K562 (cell line): Measurements from ENCODE around the gene SEC16A. TPM values are rescaled to one million over a fixed set of nuclear protein-coding genes. Genes with fewer than 3 reads are reported as not detected.

Experiments
- ATAC-seq: fragments of 200-7000 bp; cut with Tn5 transposase; 3 replicates; pipeline ENCODE4 v1.9.1; 2020; ENCODE audit warnings: moderate library complexity
- BruUV-seq: library from RNA; stranded (reverse); fragments of 400-500 nt; replicated peaks from 2 replicates; lab custom pipeline; 2021; lab: Mats Ljungman, UMichigan
- CTCF ChIA-PET: fragments of 300-600 bp; formaldehyde crosslinking; extraction: SDS; loops from one replicate; lab custom pipeline; 2021; ENCODE audit warnings: low intra/inter-chr PET ratio; lab: Yijun Ruan, JAX
- POLR2A ChIA-PET: fragments of 300-600, 350-650 bp; sonication (Branson Sonifier 250); formaldehyde crosslinking; extraction: SDS; loops from one replicate; lab custom pipeline; 2021; ENCODE audit warnings: antibody characterized with exemption, inconsistent platforms; lab: Yijun Ruan, JAX
- DNase-seq, 4 experiments: peaks; one replicate each; pipeline versions ENCODE4 v3.0.0 to v3.0.0-alpha.2; 2011 to 2018; ENCODE audit warnings: low spot score in 3 of 4, mixed read lengths in 3 of 4; ENCODE audit errors: extremely low read depth in 1 of 4
- FAIRE-seq: peaks from 2 replicates; lab custom pipeline; 2011; peaks lifted over from hg19 to GRCh38; lab: Jason Lieb, UNC
- H2AFZ ChIP-seq: 2 replicates; pipeline ENCODE4 v1.6.0; 2011; ENCODE audit warnings: low read depth, low read length, control low read depth, inconsistent platforms
- H3K27ac ChIP-seq: fragments of 200-600 bp; 3 replicates; pipeline ENCODE4 v1.8.0; 2011; ENCODE audit warnings: low read depth, mild to moderate bottlenecking, control low read depth, inconsistent platforms, low read length, moderate library complexity, mixed read lengths; ENCODE audit errors: extremely low read depth
- H3K27me3 ChIP-seq, 2 experiments: fragments of 300-600 bp in 1 of 2; 2 replicates in 1 of 2; 3 replicates in 1 of 2; pipeline versions ENCODE4 v1.6.0 to v1.8.0; 2011; ENCODE audit warnings: inconsistent platforms in 2 of 2, low read length in 2 of 2, mild to moderate bottlenecking in 1 of 2, mixed read lengths in 1 of 2, moderate library complexity in 1 of 2; ENCODE audit not compliant: control insufficient read depth in 2 of 2, insufficient read depth in 2 of 2
- H3K36me3 ChIP-seq: fragments of 300-600 bp; 3 replicates; pipeline ENCODE4 v1.8.0; 2011; ENCODE audit warnings: mild to moderate bottlenecking, low read length, inconsistent platforms; ENCODE audit not compliant: control insufficient read depth, insufficient read depth
- H3K4me1 ChIP-seq, 2 experiments: fragments of 200-600 bp in 1 of 2; replicated peaks in 1 of 2; 2 replicates in 1 of 2; 3 replicates in 1 of 2; pipeline versions ENCODE4 v1.5.1 to v1.8.0; 2011; ENCODE audit warnings: inconsistent platforms in 2 of 2, low read length in 2 of 2, mild to moderate bottlenecking in 1 of 2, mixed read lengths in 1 of 2, moderate library complexity in 1 of 2; ENCODE audit not compliant: control insufficient read depth in 2 of 2, insufficient read depth in 2 of 2
- H3K4me2 ChIP-seq: 2 replicates; pipeline ENCODE4 v1.6.1; 2011; ENCODE audit warnings: low read length, control low read depth, inconsistent platforms, mixed read lengths; ENCODE audit not compliant: insufficient read depth
- H3K4me3 ChIP-seq: fragments of 200-600 bp; sonication (generic), shearing (Covaris generic); 2 replicates; pipeline ENCODE4 v1.5.1; 2016; ENCODE audit warnings: control low read depth, inconsistent platforms
- H3K79me2 ChIP-seq: fragments of 200-600 bp; 3 replicates; pipeline ENCODE4 v1.8.0; 2011; ENCODE audit warnings: low read length, inconsistent platforms; ENCODE audit not compliant: control insufficient read depth, insufficient read depth
- H3K9ac ChIP-seq, 2 experiments: 2 replicates each; pipeline versions ENCODE4 v1.6.0 to v1.6.1; 2011; ENCODE audit warnings: low read depth in 2 of 2, low read length in 2 of 2, control low read depth in 1 of 2, inconsistent platforms in 1 of 2, mild to moderate bottlenecking in 1 of 2, mixed read lengths in 1 of 2; ENCODE audit not compliant: insufficient read depth in 1 of 2
- H3K9me1 ChIP-seq: one replicate; pipeline ENCODE4 v1.6.0; 2011; ENCODE audit warnings: inconsistent platforms, mild to moderate bottlenecking, low read length, moderate library complexity; ENCODE audit not compliant: control insufficient read depth, insufficient read depth
- H3K9me3 ChIP-seq: replicated peaks from 2 replicates; pipeline ENCODE4 v1.5.1; 2011; ENCODE audit warnings: low read depth, low read length, inconsistent platforms; ENCODE audit not compliant: control insufficient read depth, insufficient read depth
- H4K20me1 ChIP-seq: replicated peaks from 2 replicates; pipeline ENCODE4 v1.6.1; 2011; ENCODE audit warnings: low read length, inconsistent platforms, mixed read lengths; ENCODE audit not compliant: control insufficient read depth, insufficient read depth
- ARID2 ChIP-seq: fragments of 450-650 bp; IDR thresholded peaks from 2 replicates; pipeline ENCODE4 v1.6.1; 2017; ENCODE audit warnings: antibody characterized with exemption, mild to moderate bottlenecking
- CXXC5 ChIP-seq: fragments of 250-450 bp; sonication (Bioruptor Pico); IDR thresholded peaks from 2 replicates; pipeline ENCODE4 v1.8.0; 2022; ENCODE audit warnings: inconsistent platforms, mild to moderate bottlenecking, moderate library complexity
- MEIS2 ChIP-seq: fragments of 450-650 bp; IDR thresholded peaks from 2 replicates; pipeline ENCODE4 v1.6.1; 2014; ENCODE audit warnings: mild to moderate bottlenecking; ENCODE audit not compliant: partially characterized antibody
- POLR2H ChIP-seq: IDR thresholded peaks from 2 replicates; pipeline ENCODE4 v1.6.1; 2016; ENCODE audit warnings: missing genetic modification characterization, low read depth, mild to moderate bottlenecking, control low read depth, missing compliant biosample characterization, moderate library complexity
- TAF15 ChIP-seq: fragments of 200-400 bp; formaldehyde crosslinking; IDR thresholded peaks from 2 replicates; pipeline ENCODE4 v1.6.1; 2017; ENCODE audit warnings: mild to moderate bottlenecking, low read depth, low read length, moderate library complexity
- TCFL5 ChIP-seq: fragments of 250-450 bp; sonication (Bioruptor Pico); conservative IDR thresholded peaks from 2 replicates; pipeline ENCODE4 v1.6.1; 2021; ENCODE audit warnings: mild to moderate bottlenecking, moderate library complexity, matching md5 sums
- TFAP4 ChIP-seq: sonication (generic); formaldehyde crosslinking; IDR thresholded peaks from 2 replicates; pipeline ENCODE4 v1.8.0; 2022; ENCODE audit warnings: missing genetic modification reagents, mild to moderate bottlenecking, moderate library complexity, borderline replicate concordance
- TSHZ1 ChIP-seq: fragments of 250-450 bp; sonication (Bioruptor Pico); IDR thresholded peaks from 2 replicates; pipeline ENCODE4 v1.4.0; 2020; ENCODE audit warnings: mild to moderate bottlenecking, moderate library complexity
- YY1 ChIP-seq, 3 experiments: IDR thresholded peaks; 2 replicates each; pipeline ENCODE4 v1.6.1; 2011; ENCODE audit warnings: low read length in 2 of 3, mild to moderate bottlenecking in 2 of 3, moderate library complexity in 2 of 3, borderline replicate concordance in 1 of 3, control low read depth in 1 of 3, low read depth in 1 of 3; ENCODE audit not compliant: insufficient read depth in 3 of 3, insufficient replicate concordance in 2 of 3, control insufficient read depth in 1 of 3, insufficient read length in 1 of 3; ENCODE audit errors: extremely low read depth in 1 of 3
- ZBTB12 ChIP-seq: fragments of 250-450 bp; sonication (Bioruptor Pico); IDR thresholded peaks from 2 replicates; pipeline ENCODE4 v1.4.0; 2020
- ZKSCAN1 ChIP-seq: fragments of 150-350 bp; IDR thresholded peaks from 2 replicates; pipeline ENCODE4 v1.6.1; 2016; ENCODE audit warnings: low read depth, low read length
- WGBS: fragments of 100-300 bp; shearing (Covaris generic); methylation state at CpG from one replicate; pipeline ENCODE4 v1.1.6; 2016; ENCODE audit warnings: low coverage, mixed read lengths; ENCODE audit not compliant: insufficient coverage; ENCODE audit errors: missing lambda C conversion rate; 5-methylcytosine and 5-hydroxymethylcytosine counted together
- in situ Hi-C: fragments of 300-500 bp; cut with MboI; formaldehyde crosslinking; loops from 4 replicates; pipeline ENCODE4 v1.15.0; 2018; ENCODE audit warnings: inconsistent platforms, mixed read lengths
- intact Hi-C: fragments of 100-400 bp; cut with micrococcal nuclease; formaldehyde crosslinking; loops from 2 replicates; pipeline ENCODE4 v1.14.2; 2022
- polyA plus RNA-seq, 8 experiments: library from polyadenylated mRNA; depleted of rRNA in 4 of 8; stranded (reverse) in 5 of 8; unstranded in 3 of 8; fragments of >200 nt; fragmentation: Nextera tagmentation in 2 of 8; fragmentation: Illumina TruSeq in 1 of 8; extraction: Ambion mirVana in 2 of 8; extraction: Trizol in 1 of 8; gene quantifications; 2 replicates each; pipeline versions ENCODE4 v1.2.1 to v1.2.3, GENCODE V29; 2011 to 2014; ENCODE audit warnings: inconsistent platforms in 1 of 8, missing spikeins in 1 of 8
- total RNA-seq, 7 experiments: library from RNA; depleted of rRNA in 6 of 7; stranded (reverse); fragments of >200 nt in 6 of 7; fragmentation: Illumina TruSeq in 2 of 7; extraction: Trizol in 2 of 7; gene quantifications; 2 replicates each; pipeline versions ENCODE4 v1.2.1 to v1.2.3, GENCODE V29; 2011 to 2021; ENCODE audit warnings: low replicate concordance in 1 of 7

The SEC16A gene
- total and polyA plus RNA-seq, 9 of the 15 experiments (the other 6 are each of a cell fraction or from before 2014, with no cell fraction given), result 8.3 to 62.8 (median 14.0) TPM

GRCh38 chr9:136509549-136509948, 26.7 kb upstream of the SEC16A start (continued):
- TF ChIP-seq MEIS2 (no peak), TFAP4 (CRISPR knock-in tag) (no peak), CXXC5 (CRISPR knock-in tag) (no peak)

GRCh38 chr9:136508729-136509500, 26.1 kb upstream of the SEC16A start:
- no peak for ATAC-seq
- CTCF ChIA-PET, result no interaction called here
- Histone ChIP-seq H4K20me1 (no peaks in the 10 kb centered on the region), H3K4me1 (peaks cover 16 to 49% of the 10 kb centered on the region in 2 experiments), H3K27me3 (no peaks in the 10 kb centered on the region), H3K79me2 (peaks cover 7% of the 10 kb centered on the region; the same call in 1 of the 3 replicates), H3K9me3 (no peaks in the 10 kb centered on the region), H3K4me2 (no peak overlapping the region), H3K36me3 (peaks cover 79% of the 10 kb centered on the region; the same call in 2 of the 3 replicates), H3K4me3 (no peak overlapping the region), H3K27ac (no peak overlapping the region), H3K9ac (no peak overlapping the region), H3K9me1 (peaks cover 6% of the 10 kb centered on the region)
- intact Hi-C loops, result no loop called here
- in situ Hi-C loops, result no loop called here
- no TSS peak for BruUV-seq
- no peak for DNase-seq
- POLR2A ChIA-PET, result interaction anchor here (0.6 to 0.7 kb wide), 2 partner anchors 36 to 66 kb away, joined by 3 read pairs; no protein-coding TSS in a partner anchor
- TF ChIP-seq TCFL5 (CRISPR knock-in tag) (no peak), ZKSCAN1 (no peak), ZBTB12 (no peak), YY1 (IDR thresholded peaks at IDR 0.05; ENCODE audit: borderline replicate concordance in 1 of 3, control insufficient read depth in 1 of 3, extremely low read depth in 1 of 3, insufficient read depth in 3 of 3, insufficient read length in 1 of 3, insufficient replicate concordance in 2 of 3, low read depth in 1 of 3, low read length in 2 of 3) (no peak), ARID2 (no peak), POLR2H (tag) (no peak), TAF15 (no peak), TSHZ1 (CRISPR knock-in tag) (no peak)
- TF ChIP-seq, all 486 proteins: peak for 0
- FAIRE-seq, result no peak
- H2AFZ ChIP-seq, result no peak overlapping the region
- WGBS, result 96% methylated on average over 25 of the region's 37 CpGs
